Glomerular visceral epithelial cell (primary cell): ENCODE data around the gene ANKRD44.
"Not testable (repeated sequence)": the region's sequence is repeated elsewhere in the genome, so short reads cannot be mapped to it uniquely, and the experiment has no call there.

ENCODE experiments used
- DNase-seq: peaks from one replicate; pipeline ENCODE4 v3.0.0-alpha.2; 2016; ENCODE audit errors: extremely low spot score

Gene ANKRD44

DNA sequence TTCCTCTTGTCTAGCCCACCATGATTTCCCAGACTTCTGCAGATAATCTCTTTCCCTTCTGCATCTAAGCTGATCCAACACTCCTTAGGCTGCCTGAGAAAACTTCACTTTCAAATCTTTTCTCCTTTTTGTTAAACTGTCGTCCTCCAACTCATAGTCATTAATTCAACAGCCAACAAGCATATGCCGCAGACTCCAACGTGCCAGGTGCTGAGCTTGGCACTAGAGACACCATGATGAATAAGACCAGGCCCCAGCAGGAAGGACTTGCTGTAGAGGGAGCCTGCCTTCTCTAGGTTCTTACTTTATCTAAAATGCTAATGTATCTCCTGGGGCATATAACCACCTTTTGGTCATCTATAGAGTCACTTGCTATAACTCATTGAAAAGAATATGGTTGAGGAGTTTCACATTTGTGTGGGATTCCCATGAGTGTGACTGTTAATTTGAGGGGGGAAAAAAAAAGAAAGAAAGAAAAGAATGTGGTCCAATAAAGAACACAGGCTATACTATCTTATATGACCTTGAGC, 51.0 kb downstream of the ANKRD44 start:
- DNase-seq: no peak

- DNase-seq: no peak
Measured at GRCh38 chr2:197258580-197258979, 52.0 kb downstream of the ANKRD44 start.

DNA sequence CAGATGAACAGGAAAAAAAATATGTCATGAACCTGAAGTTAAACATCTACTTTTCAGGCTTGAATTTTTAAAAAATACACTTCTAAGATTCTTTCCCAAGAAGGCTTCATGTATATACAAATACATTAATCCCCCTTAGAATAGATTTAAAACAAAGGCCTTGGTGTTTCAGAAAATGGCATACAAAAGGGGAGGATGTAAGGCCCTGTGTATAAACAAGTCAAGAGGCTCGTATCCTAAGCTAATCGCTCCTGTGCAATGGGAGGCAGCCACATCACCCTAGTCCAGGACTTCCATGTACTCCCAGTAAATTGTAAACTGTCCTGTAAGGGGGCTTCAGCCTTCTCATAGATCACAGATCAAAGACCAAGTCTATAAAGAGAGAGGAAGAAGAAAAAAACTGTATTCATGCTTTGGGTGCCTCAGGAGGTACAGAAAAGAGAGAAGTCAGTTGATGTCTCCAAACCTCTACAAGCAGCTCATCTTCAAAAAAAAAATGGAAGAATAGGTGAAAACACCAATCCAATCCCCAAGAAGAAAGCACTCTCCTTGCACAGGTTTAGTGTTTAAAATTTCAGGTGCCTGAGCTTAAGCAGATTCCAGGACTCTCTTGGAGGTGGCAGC, 53.9 kb downstream of the ANKRD44 start:
- DNase-seq: no peak

DNA sequence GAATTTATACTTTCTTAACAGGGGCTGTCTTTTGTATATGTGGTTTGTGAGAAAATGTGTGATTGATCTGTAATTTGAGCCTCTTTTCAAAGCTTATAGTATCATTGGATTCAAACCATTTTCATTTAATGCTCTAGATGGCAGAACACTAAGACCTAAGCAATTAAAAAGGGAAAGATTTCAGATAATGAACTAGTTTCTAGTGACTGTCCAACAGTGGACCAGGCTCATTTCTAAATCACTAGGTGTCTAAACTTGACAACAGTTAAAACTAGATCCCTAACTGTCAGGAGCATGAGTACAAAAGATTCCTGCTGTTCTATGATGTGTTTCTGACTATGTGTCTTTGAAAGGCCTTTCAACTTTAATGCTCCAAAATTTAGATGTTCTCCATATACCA, 54.6 kb downstream of the ANKRD44 start:
- no peak for DNase-seq

DNA sequence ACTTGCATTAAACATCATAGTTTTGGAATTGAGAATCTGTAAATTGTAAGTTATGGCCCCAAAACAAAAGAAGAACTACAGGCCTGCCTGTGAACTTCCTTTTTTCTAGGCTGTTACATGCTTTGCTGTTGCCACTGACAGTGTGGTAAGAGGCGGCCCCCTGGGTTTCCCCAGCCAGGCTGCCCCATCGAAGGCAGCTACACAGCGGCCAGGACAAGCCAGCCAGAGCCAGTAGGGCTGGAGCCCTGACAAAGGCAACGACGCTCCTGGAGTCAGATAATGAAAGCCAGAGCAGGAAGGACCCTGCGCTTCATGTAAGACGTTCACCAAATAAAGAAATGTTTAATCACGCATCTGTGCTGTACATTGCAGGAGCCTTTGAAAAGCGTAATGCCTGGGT, 55.0 kb downstream of the ANKRD44 start:
- no peak for DNase-seq

- DNase-seq: no peak
Measured at GRCh38 chr2:197254776-197255530, 55.6 kb downstream of the ANKRD44 start.

GRCh38 chr2:197251576-197251975, 59.0 kb downstream of the ANKRD44 start:
- DNase-seq: no peak

GRCh38 chr2:197251163-197251562, 59.4 kb downstream of the ANKRD44 start:
- DNase-seq: no peak

GRCh38 chr2:197250084-197250397, 60.5 kb downstream of the ANKRD44 start:
- DNase-seq: no peak

DNA sequence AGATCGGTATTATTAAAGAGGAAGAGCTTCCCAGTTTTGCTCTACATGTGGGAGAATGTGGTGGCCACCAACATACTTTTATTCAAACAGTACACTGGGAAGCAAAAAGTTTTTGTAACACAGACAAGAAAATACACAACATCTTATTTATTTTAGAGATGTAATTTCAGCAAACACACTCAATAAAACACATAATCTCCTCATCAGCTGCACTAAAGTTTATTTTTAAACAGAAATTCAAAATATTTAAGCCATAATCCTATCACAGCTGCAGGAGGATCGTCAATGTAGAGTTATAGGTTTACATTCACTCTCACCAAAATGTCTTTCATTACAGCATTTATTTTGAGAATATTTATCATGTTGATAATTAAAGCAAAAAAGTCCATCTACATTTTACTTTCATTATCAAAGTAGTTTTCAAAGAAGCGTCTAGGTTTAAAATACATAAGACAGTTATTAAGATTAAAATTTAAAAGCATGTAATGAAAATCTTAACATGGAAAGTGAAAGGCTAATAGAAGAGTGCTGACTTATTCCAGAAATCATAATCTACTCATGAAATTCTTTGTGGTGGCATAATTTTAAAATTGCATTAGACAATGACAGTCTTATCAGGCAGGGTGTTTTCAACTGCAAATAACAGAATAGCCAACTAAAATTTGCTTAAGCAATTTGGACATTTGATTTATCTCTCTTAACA, 61.0 kb downstream of the ANKRD44 start:
- no peak for DNase-seq

DNA sequence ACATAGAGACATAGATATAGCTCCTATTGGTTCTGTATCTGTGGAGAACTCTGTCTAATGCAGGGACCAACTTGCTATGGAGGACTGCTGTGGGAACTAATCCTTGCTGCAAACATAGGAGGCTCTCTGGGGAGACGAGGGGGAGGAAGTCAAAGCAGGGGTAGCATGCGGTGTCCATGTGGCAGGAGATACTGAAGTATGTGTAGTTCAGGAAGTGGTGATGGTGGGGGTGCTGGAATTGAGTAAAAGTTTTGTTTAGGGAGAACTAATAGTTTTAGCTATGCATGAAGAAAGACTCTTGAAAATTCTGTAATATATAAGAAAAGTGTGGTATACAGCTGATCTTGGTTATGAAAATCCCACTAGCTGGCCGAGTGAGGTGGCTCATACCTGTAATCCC, 62.0 kb downstream of the ANKRD44 start:
- DNase-seq: no peak

DNA sequence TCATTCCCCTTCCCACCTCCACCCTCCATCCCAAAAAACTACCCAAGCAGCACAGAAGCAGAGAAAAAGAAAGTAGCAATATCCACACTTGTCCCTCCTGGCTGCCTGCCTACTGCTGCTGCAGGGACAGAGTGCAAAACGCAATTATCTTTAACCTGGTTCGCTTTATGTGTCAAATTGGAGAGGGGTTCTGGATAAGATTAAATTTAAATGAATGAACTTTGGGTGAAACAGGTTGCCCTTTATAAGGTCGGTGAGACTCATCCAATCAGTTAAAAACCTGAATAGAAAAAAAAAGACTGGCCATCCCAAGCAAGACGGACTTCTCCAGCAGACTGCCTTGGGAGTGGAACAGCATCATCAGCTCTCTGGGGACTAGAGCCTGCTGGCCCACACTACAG, 62.6 kb downstream of the ANKRD44 start:
- no peak for DNase-seq

DNA sequence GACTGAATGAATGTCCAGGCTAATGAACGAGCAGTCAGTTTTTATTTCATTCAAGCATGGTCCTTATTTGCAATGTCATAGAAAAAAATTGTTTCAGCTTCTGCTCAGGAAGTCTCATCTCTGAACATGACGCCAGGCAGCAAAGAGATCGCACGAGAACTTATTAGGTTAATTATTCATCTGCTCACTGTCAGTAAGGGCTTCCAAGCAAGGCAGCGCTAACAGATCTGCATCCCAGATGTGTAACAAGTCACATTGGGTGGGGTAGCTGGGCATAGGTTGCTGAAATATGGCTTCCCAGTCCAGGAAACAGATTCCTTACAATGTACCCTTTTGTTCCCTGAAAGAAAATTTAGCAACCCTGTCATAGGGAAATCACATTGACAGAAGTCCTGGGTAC, 63.5 kb downstream of the ANKRD44 start:
- no peak for DNase-seq

GRCh38 chr2:197245829-197246804, 64.5 kb downstream of the ANKRD44 start:
- no peak for DNase-seq

DNA sequence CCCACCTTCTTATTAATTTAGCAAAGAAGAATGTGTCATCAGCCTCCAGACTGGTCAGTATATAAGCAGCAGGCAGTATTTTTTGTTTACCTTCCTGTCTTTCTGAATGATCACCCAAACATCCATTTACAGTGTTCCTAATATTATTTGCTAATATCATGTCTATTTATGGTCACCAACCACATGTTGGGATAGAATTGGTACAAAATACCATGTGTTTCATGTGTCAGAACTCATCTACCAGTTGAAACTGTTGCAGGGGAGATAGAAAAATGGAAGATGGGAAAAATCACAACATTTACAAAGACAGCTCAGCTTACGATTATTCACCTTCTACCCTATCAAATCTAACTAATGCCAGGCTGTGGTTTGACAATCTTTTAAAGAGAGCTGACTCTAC, 66.2 kb downstream of the ANKRD44 start:
- DNase-seq: no peak

DNA sequence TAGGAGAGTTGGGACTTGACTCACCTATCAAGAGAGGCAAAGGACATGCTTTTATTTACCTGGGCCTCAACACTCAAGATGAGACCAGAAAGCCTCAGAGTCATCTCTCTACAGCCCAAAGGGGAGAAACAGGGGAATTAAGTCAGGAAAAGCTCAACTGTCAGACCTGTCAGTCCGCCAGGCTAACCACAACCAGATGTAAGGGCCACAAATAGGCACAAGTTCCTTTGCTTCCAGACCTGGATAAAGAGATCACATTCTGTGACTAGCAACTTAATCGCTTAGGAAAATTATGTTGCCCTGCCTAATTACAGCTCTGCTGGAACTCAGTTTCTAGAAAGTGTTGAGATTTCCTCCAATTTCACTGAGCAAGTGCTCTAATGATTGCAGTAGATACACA, 67.9 kb downstream of the ANKRD44 start:
- DNase-seq: no peak

DNA sequence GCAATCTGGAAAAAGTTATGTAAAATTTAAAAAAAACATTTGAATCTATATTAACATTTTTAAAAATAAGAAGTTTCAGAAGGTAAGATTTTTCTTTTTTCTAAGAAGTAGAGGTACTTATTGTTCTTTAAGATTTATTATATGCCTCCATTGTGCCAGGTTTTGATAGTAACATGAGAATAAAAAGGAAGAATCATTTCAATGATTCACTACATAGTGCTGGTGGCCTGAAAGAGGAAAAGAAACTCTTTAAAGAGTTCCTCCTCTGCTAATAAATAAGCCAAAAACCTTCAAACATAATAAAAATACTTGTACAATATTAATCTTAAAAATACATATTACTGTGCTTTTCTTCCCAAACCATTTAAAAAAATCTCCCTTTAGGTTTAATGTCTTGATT, 69.0 kb downstream of the ANKRD44 start:
- no peak for DNase-seq

GRCh38 chr2:197241153-197241552, 69.4 kb downstream of the ANKRD44 start:
- no peak for DNase-seq

- no peak for DNase-seq
Measured at GRCh38 chr2:197240421-197241041, 70.0 kb downstream of the ANKRD44 start.

DNA sequence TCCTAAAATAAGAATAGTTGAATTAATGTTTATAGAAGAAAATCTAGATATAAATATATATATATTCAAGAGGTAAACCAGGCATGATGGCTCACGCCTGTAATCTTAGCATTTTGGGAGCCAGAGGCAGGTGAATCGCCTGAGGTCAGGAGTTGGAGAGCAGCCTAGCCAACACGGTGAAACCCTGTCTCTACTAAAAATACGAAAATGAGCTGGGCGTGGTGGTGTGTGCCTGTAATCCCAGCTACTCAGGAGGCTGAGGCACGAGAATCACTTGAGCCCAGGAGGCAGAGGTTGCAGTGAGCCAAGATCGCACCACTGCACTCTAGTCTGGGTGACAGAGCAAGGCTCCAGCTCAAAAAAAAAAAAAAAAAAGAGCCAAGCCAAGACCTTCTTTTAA, 70.6 kb downstream of the ANKRD44 start:
- not testable (repeated sequence) for DNase-seq

DNA sequence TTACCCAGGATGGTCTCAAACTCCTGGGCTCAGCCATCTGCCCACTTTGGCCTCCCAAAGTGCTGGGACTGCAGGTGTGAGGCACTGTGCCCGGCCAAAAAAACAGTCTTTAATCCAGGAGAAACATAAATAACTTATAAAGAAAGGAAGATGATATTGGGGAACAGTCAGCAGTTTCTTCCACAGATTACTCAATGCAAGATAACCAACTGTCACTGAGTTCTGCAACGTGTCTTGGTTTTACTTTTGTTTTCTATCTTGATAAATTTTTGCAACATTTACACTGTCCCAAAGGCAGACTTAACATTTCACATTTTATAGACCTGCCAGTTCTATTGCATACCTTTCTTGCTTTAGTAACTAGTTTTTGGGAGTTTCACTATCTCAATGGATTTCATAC, 71.1 kb downstream of the ANKRD44 start:
- no peak for DNase-seq

DNA sequence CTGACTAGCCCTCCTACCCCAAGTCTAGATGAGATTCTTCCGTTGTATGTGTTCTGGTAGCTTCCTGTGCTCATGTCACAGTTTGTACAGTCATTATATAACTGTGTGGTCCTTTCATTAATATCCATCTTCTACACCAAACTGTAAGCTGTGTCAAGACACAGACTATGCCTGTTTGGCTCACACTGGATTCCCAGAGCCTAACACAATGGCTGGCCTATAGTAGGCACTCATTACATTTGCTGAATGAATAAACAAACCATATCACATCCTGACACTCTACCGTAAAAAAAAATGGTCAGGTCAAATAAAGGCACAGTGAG, 72.6 kb downstream of the ANKRD44 start:
- DNase-seq: no peak
